ENCODE data around the gene ASTN2. TPM values are rescaled to one million over a fixed set of nuclear protein-coding genes. Genes with fewer than 3 reads are reported as not detected.

ASTN2 gene
- total RNA-seq, 1 donor from 2014 or later = 13.6 TPM

- no peaks in the 10 kb centered on the region for H3K36me3 ChIP-seq (ENCODE audit: insufficient read depth, low read length)
- Mint-ChIP-seq H3K9me3 (ENCODE audit: unreplicated experiment) (no peaks in the 10 kb centered on the region), H3K36me3 (ENCODE audit: low read depth, unreplicated experiment) (peaks cover 5% of the 10 kb centered on the region), H3K27me3 (ENCODE audit: low read depth, unreplicated experiment) (no peaks in the 10 kb centered on the region), H3K27ac (ENCODE audit: unreplicated experiment) (no peak overlapping the region), H3K4me1 (ENCODE audit: low read depth, unreplicated experiment) (no peaks in the 10 kb centered on the region), H3K4me3 (ENCODE audit: unreplicated experiment) (no peak overlapping the region)
- FAIRE-seq (no peak), DNase-seq (ENCODE audit: low read depth) (no peak)
- H3K79me2 ChIP-seq (ENCODE audit: insufficient read depth, low read length) = no peaks in the 10 kb centered on the region
- no peaks in the 10 kb centered on the region for H3K4me1 ChIP-seq (ENCODE audit: insufficient read depth, low read length)
- H2AFZ ChIP-seq (ENCODE audit: low read depth, low read length) = no peak overlapping the region
- no peak overlapping the region for H3K4me2 ChIP-seq (ENCODE audit: low read length)
- TF ChIP-seq, protein P1, sequence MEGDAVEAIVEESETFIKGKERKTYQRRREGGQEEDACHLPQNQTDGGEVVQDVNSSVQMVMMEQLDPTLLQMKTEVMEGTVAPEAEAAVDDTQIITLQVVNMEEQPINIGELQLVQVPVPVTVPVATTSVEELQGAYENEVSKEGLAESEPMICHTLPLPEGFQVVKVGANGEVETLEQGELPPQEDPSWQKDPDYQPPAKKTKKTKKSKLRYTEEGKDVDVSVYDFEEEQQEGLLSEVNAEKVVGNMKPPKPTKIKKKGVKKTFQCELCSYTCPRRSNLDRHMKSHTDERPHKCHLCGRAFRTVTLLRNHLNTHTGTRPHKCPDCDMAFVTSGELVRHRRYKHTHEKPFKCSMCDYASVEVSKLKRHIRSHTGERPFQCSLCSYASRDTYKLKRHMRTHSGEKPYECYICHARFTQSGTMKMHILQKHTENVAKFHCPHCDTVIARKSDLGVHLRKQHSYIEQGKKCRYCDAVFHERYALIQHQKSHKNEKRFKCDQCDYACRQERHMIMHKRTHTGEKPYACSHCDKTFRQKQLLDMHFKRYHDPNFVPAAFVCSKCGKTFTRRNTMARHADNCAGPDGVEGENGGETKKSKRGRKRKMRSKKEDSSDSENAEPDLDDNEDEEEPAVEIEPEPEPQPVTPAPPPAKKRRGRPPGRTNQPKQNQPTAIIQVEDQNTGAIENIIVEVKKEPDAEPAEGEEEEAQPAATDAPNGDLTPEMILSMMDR (IDR thresholded peaks at IDR 0.05; ENCODE audit: insufficient read depth, low read depth, low read length) = no peak
- TF ChIP-seq EZH2 (IDR thresholded peaks at IDR 0.05; ENCODE audit: insufficient read depth, low read length) = no peak
- no peaks in the 10 kb centered on the region for H3K9me3 ChIP-seq (ENCODE audit: insufficient read depth, low read depth, low read length)
- H4K20me1 ChIP-seq (ENCODE audit: insufficient read depth, low read length) = no peaks in the 10 kb centered on the region
- no peaks in the 10 kb centered on the region for H3K27me3 ChIP-seq (ENCODE audit: insufficient read depth, low read length)
- no peak overlapping the region for H3K9ac ChIP-seq (ENCODE audit: low read length)
- no peak overlapping the region for H3K4me3 ChIP-seq (ENCODE audit: insufficient read depth, low read depth, low read length)
- no peak overlapping the region for H3K27ac ChIP-seq (ENCODE audit: low read depth, low read length)
Observed at GRCh38 chr9:116409129-116409528, 1005.7 kb downstream of the ASTN2 start.

DNA sequence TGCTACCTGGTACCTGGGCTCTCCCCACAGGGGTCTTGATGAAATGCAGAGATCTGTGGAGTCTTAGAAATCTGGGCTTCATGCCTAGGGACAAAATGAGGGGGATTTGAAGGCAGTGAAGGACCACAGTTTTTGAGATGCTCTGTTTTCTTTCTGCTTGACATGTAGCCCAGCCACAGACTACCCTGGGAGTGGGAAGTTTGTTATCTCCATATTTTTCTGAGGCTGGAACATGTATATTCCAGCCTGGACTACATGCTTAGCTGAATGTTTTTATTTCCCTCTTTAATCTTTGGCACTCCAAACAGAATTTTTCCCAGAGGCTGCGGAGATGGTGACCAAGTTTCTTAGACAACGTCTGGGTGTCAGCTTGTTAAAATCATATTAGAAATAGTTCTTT lies 1008.4 kb downstream of the ASTN2 start:
- Mint-ChIP-seq H3K4me3 (ENCODE audit: unreplicated experiment) (no peak overlapping the region), H3K9me3 (ENCODE audit: unreplicated experiment) (no peaks in the 10 kb centered on the region), H3K27ac (ENCODE audit: unreplicated experiment) (no peak overlapping the region), H3K4me1 (ENCODE audit: low read depth, unreplicated experiment) (no peaks in the 10 kb centered on the region), H3K27me3 (ENCODE audit: low read depth, unreplicated experiment) (no peaks in the 10 kb centered on the region), H3K36me3 (ENCODE audit: low read depth, unreplicated experiment) (peaks cover 5% of the 10 kb centered on the region)
- TF ChIP-seq, protein P1 (IDR thresholded peaks at IDR 0.05; ENCODE audit: insufficient read depth, low read depth, low read length) = no peak
- no peak for TF ChIP-seq EZH2 (IDR thresholded peaks at IDR 0.05; ENCODE audit: insufficient read depth, low read length)
- DNase-seq (ENCODE audit: low read depth) = no peak
- H4K20me1 ChIP-seq (ENCODE audit: insufficient read depth, low read length) = no peaks in the 10 kb centered on the region
- no peak overlapping the region for H3K4me2 ChIP-seq (ENCODE audit: low read length)
- no peak overlapping the region for H3K4me3 ChIP-seq (ENCODE audit: insufficient read depth, low read depth, low read length)
- no peak for FAIRE-seq
- H2AFZ ChIP-seq (ENCODE audit: low read depth, low read length) = no peak overlapping the region
- no peak overlapping the region for H3K9ac ChIP-seq (ENCODE audit: low read length)
- H3K79me2 ChIP-seq (ENCODE audit: insufficient read depth, low read length) = no peaks in the 10 kb centered on the region
- no peak overlapping the region for H3K27ac ChIP-seq (ENCODE audit: low read depth, low read length)
- no peaks in the 10 kb centered on the region for H3K36me3 ChIP-seq (ENCODE audit: insufficient read depth, low read length)
- no peaks in the 10 kb centered on the region for H3K4me1 ChIP-seq (ENCODE audit: insufficient read depth, low read length)
- no peaks in the 10 kb centered on the region for H3K9me3 ChIP-seq (ENCODE audit: insufficient read depth, low read depth, low read length)
- H3K27me3 ChIP-seq (ENCODE audit: insufficient read depth, low read length) = no peaks in the 10 kb centered on the region

DNA sequence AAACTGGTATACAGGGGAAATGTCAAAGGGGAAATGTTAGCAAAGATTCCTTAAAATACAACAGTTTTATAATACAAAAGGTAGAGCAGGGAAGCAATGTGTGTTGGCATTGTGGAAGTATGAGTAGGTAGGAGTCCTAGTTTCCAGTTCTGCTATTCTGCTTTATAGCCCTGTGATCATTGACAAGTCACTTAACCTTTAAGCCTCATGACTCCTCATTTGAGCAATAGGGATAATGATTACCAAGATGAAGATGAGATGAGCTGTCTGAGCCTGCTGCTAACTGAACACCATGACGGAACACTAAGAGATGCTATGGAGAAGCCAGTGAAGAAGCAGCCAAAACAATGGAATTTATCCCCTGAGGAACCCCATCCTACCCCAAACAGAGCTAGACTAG lies 1009.5 kb downstream of the ASTN2 start:
- Histone ChIP-seq H3K9ac (ENCODE audit: low read length) (no peak overlapping the region), H3K9me3 (ENCODE audit: insufficient read depth, low read depth, low read length) (no peaks in the 10 kb centered on the region), H3K27ac (ENCODE audit: low read depth, low read length) (no peak overlapping the region), H3K4me1 (ENCODE audit: insufficient read depth, low read length) (no peaks in the 10 kb centered on the region), H4K20me1 (ENCODE audit: insufficient read depth, low read length) (no peaks in the 10 kb centered on the region), H3K4me2 (ENCODE audit: low read length) (no peak overlapping the region), H2AFZ (ENCODE audit: low read depth, low read length) (no peak overlapping the region), H3K79me2 (ENCODE audit: insufficient read depth, low read length) (no peaks in the 10 kb centered on the region), H3K27me3 (ENCODE audit: insufficient read depth, low read length) (no peaks in the 10 kb centered on the region), H3K4me3 (ENCODE audit: insufficient read depth, low read depth, low read length) (no peak overlapping the region), H3K36me3 (ENCODE audit: insufficient read depth, low read length) (no peaks in the 10 kb centered on the region)
- H3K36me3 Mint-ChIP-seq (ENCODE audit: low read depth, unreplicated experiment) = peaks cover 5% of the 10 kb centered on the region
- no peak for FAIRE-seq
- no peak overlapping the region for H3K27ac Mint-ChIP-seq (ENCODE audit: unreplicated experiment)
- no peaks in the 10 kb centered on the region for H3K4me1 Mint-ChIP-seq (ENCODE audit: low read depth, unreplicated experiment)
- H3K9me3 Mint-ChIP-seq (ENCODE audit: unreplicated experiment) = no peaks in the 10 kb centered on the region
- no peak overlapping the region for H3K4me3 Mint-ChIP-seq (ENCODE audit: unreplicated experiment)
- TF ChIP-seq, protein P1 (IDR thresholded peaks at IDR 0.05; ENCODE audit: insufficient read depth, low read depth, low read length) = no peak
- TF ChIP-seq EZH2 (IDR thresholded peaks at IDR 0.05; ENCODE audit: insufficient read depth, low read length) = no peak
- no peak for DNase-seq (ENCODE audit: low read depth)
- no peaks in the 10 kb centered on the region for H3K27me3 Mint-ChIP-seq (ENCODE audit: low read depth, unreplicated experiment)
